Right lobe of liver (tissue), 4 donors: ENCODE measurements around the gene WBP2NL.

Experiments used
- CTCF ChIP-seq, 4 donors: fragments of 200-600 bp in 3 of 4; fragments of 450-650 bp in 1 of 4; IDR thresholded peaks; one replicate each; pipeline versions ENCODE4 v1.5.1 to v1.8.0; 2016 to 2022; ENCODE audit warnings: antibody characterized with exemption in 4 of 4, mild to moderate bottlenecking in 2 of 4
- POLR2A ChIP-seq: fragments of 450-650 bp; IDR thresholded peaks from one replicate; pipeline ENCODE4 v1.6.1; 2017; ENCODE audit warnings: antibody characterized with exemption, mild to moderate bottlenecking
- donor health status: DM: no; HTN: no; CAD: no.
- donor health status: DM: no; HTN: no; CAD: no.
- donor health status: DM: no; HTN: yes; CAD: no.

- TF ChIP-seq POLR2A (no peak), CTCF (IDR thresholded peaks at IDR 0.05) (no peak)
These were observed 26.8 kb downstream of the WBP2NL start for GRCh38 chr22:42025421-42025820.
